PFSK-1 (cell line): ENCODE data around the gene MEN1.

Source experiments
- FOXP2 ChIP-seq: optimal IDR thresholded peaks from 2 replicates; pipeline ENCODE3; 2011; ENCODE audit warnings: borderline replicate concordance, control low read depth, inconsistent platforms; ENCODE audit not compliant: insufficient read depth; ENCODE audit errors: extremely low read length, extremely low read depth
- POLR2AphosphoS5 ChIP-seq: IDR thresholded peaks from 2 replicates; pipeline ENCODE4 v1.6.1; 2012; ENCODE audit warnings: low read depth, mild to moderate bottlenecking, control low read depth, low read length, moderate library complexity
- REST ChIP-seq, 2 experiments: IDR thresholded peaks; 2 replicates each; pipeline versions ENCODE4 v1.6.1 to v1.8.0; 2011 to 2012; ENCODE audit warnings: low read depth in 2 of 2, low read length in 2 of 2, control low read depth in 1 of 2, inconsistent platforms in 1 of 2, mild to moderate bottlenecking in 1 of 2, moderate library complexity in 1 of 2; ENCODE audit not compliant: insufficient read depth in 1 of 2
- SIN3A ChIP-seq: IDR thresholded peaks from 2 replicates; pipeline ENCODE4 v1.6.1; 2012; ENCODE audit warnings: mild to moderate bottlenecking, low read length, moderate library complexity, borderline replicate concordance; ENCODE audit not compliant: insufficient read depth
- TAF1 ChIP-seq: IDR thresholded peaks from 2 replicates; pipeline ENCODE4 v1.6.1; 2012; ENCODE audit warnings: low read length, control low read depth, borderline replicate concordance; ENCODE audit not compliant: insufficient read depth

The MEN1 gene

GRCh38 chr11:64754919-64755662 is 55.3 kb downstream of the MEN1 start:
- TF ChIP-seq POLR2AphosphoS5, result no peak
- no peak for TF ChIP-seq SIN3A
- TF ChIP-seq REST (IDR thresholded peaks at IDR 0.05; ENCODE audit: insufficient read depth in 1 of 2, low read depth in 2 of 2, low read length in 2 of 2), result no peak
- no peak for TF ChIP-seq FOXP2
- TF ChIP-seq TAF1, result no peak

GRCh38 chr11:64754124-64754918 is 56.0 kb downstream of the MEN1 start:
- no peak for TF ChIP-seq TAF1
- TF ChIP-seq SIN3A, result no peak
- no peak for TF ChIP-seq FOXP2
- no peak for TF ChIP-seq REST (IDR thresholded peaks at IDR 0.05; ENCODE audit: insufficient read depth in 1 of 2, low read depth in 2 of 2, low read length in 2 of 2)
- TF ChIP-seq POLR2AphosphoS5, result no peak
